HepG2 (cell line): ENCODE data around the gene CA11. TPM values are rescaled to one million over a fixed set of nuclear protein-coding genes. Genes with fewer than 3 reads are reported as not detected.

Experiments used
- AGO2 ChIP-seq: fragments of 200-400 bp; formaldehyde crosslinking; optimal IDR thresholded peaks from 2 replicates; pipeline ENCODE3; 2017; ENCODE audit warnings: mild to moderate bottlenecking, low read depth, low read length, moderate library complexity
- MBD4 ChIP-seq: IDR thresholded peaks from 2 replicates; pipeline ENCODE4 v1.6.1; 2012; ENCODE audit warnings: low read length, inconsistent platforms, borderline replicate concordance
- NR2F1 ChIP-seq, 2 experiments: fragments of 450-650 bp in 1 of 2; formaldehyde crosslinking in 1 of 2; IDR thresholded peaks; 2 replicates each; pipeline versions ENCODE4 v1.5.0 to v1.6.1; 2016 to 2020; ENCODE audit warnings: mild to moderate bottlenecking in 1 of 2, missing compliant biosample characterization in 1 of 2, missing genetic modification reagents in 1 of 2, moderate library complexity in 1 of 2
- PCBP1 ChIP-seq: fragments of 200-400 bp; formaldehyde crosslinking; IDR thresholded peaks from 2 replicates; pipeline ENCODE4 v1.6.1; 2017; ENCODE audit warnings: mild to moderate bottlenecking, low read depth, low read length, borderline replicate concordance
- POLR2A ChIP-seq, 2 experiments: IDR thresholded peaks; 2 replicates each; pipeline ENCODE4 v1.6.1; 2011; ENCODE audit warnings: low read depth in 2 of 2, low read length in 2 of 2, mild to moderate bottlenecking in 1 of 2, moderate library complexity in 1 of 2; ENCODE audit not compliant: insufficient read depth in 1 of 2
- POLR2G ChIP-seq: fragments of 200-400 bp; formaldehyde crosslinking; IDR thresholded peaks from 2 replicates; pipeline ENCODE4 v1.6.1; 2018; ENCODE audit warnings: mild to moderate bottlenecking, low read depth, low read length, moderate library complexity
- PRPF4 ChIP-seq: fragments of 200-400 bp; formaldehyde crosslinking; IDR thresholded peaks from 2 replicates; pipeline ENCODE4 v1.6.1; 2016; ENCODE audit warnings: low read length, low read depth; ENCODE audit not compliant: poor library complexity, severe bottlenecking
- PTBP1 ChIP-seq: fragments of 200-400 bp; formaldehyde crosslinking; IDR thresholded peaks from 2 replicates; pipeline ENCODE4 v1.6.1; 2018; ENCODE audit warnings: low read length, low read depth; ENCODE audit not compliant: poor library complexity, severe bottlenecking
- RBM22 ChIP-seq: fragments of 200-400 bp; formaldehyde crosslinking; optimal IDR thresholded peaks from 2 replicates; pipeline ENCODE3; 2017; ENCODE audit warnings: mild to moderate bottlenecking, low read length, moderate library complexity
- TEAD3 ChIP-seq: optimal IDR thresholded peaks from 2 replicates; pipeline ENCODE3; 2016; ENCODE audit warnings: borderline replicate concordance
- ZFP82 ChIP-seq: sonication (generic); formaldehyde crosslinking; IDR thresholded peaks from 2 replicates; pipeline ENCODE4 v1.5.1; 2020; ENCODE audit warnings: mild to moderate bottlenecking, missing genetic modification reagents, borderline replicate concordance
- ZNF10 ChIP-seq: sonication (generic); formaldehyde crosslinking; IDR thresholded peaks from 2 replicates; pipeline ENCODE4 v1.4.0; 2020; ENCODE audit warnings: mild to moderate bottlenecking, low read depth, missing genetic modification reagents, borderline replicate concordance
- ZNF331 ChIP-seq: sonication (generic); formaldehyde crosslinking; IDR thresholded peaks from 2 replicates; pipeline ENCODE4 v1.4.0; 2020; ENCODE audit warnings: missing genetic modification reagents
- ZNF383 ChIP-seq: sonication (generic); formaldehyde crosslinking; IDR thresholded peaks from 2 replicates; pipeline ENCODE4 v1.4.0; 2020; ENCODE audit warnings: missing genetic modification reagents, mild to moderate bottlenecking, borderline replicate concordance
- ZNF468 ChIP-seq: sonication (generic); formaldehyde crosslinking; IDR thresholded peaks from 2 replicates; pipeline ENCODE4 v1.8.0; 2022; ENCODE audit warnings: mild to moderate bottlenecking, moderate library complexity, missing genetic modification reagents
- ZNF598 ChIP-seq: sonication (generic); formaldehyde crosslinking; IDR thresholded peaks from 2 replicates; pipeline ENCODE4 v1.5.1; 2020; ENCODE audit warnings: mild to moderate bottlenecking, missing genetic modification reagents, borderline replicate concordance
- ZSCAN21 ChIP-seq: sonication (generic); formaldehyde crosslinking; IDR thresholded peaks from 2 replicates; pipeline ENCODE4 v1.8.0; 2022; ENCODE audit warnings: mild to moderate bottlenecking, missing genetic modification reagents, moderate library complexity, borderline replicate concordance
- polyA plus RNA-seq, 8 experiments: library from polyadenylated mRNA; depleted of rRNA in 3 of 8; stranded (reverse) in 7 of 8; unstranded in 1 of 8; fragments of >200 nt; fragmentation: Illumina TruSeq in 4 of 8; extraction: Trizol in 4 of 8; gene quantifications; 2 replicates each; pipeline versions ENCODE4 v1.2.1 to v1.2.3, GENCODE V29; 2011 to 2016; ENCODE audit warnings: low read depth in 4 of 8, missing spikeins in 1 of 8, mixed read lengths in 1 of 8; ENCODE audit not compliant: insufficient read depth in 1 of 8
- total RNA-seq, 5 experiments: library from RNA; depleted of rRNA; stranded (reverse); fragments of >200 nt; fragmentation: Illumina TruSeq; extraction: Trizol; gene quantifications; 2 replicates each; pipeline ENCODE4 v1.2.3, GENCODE V29; 2016; ENCODE audit warnings: low read depth in 1 of 5
- TF ChIP-seq, protein P1 (sequence below): IDR thresholded peaks from 2 replicates; pipeline ENCODE4 v1.6.1; 2012; ENCODE audit warnings: inconsistent platforms
- TF ChIP-seq, protein P2 (sequence below): sonication (generic); formaldehyde crosslinking; IDR thresholded peaks from 2 replicates; pipeline ENCODE4 v1.5.0; 2020; ENCODE audit warnings: mild to moderate bottlenecking, low read depth, missing genetic modification reagents, borderline replicate concordance
- TF ChIP-seq, protein P3 (sequence below): sonication (generic); formaldehyde crosslinking; IDR thresholded peaks from 2 replicates; pipeline ENCODE4 v1.5.1; 2020; ENCODE audit warnings: missing genetic modification reagents, mild to moderate bottlenecking, borderline replicate concordance
- TF ChIP-seq, protein P4 (sequence below): sonication (generic); formaldehyde crosslinking; IDR thresholded peaks from 2 replicates; pipeline ENCODE4 v1.4.0; 2020; ENCODE audit warnings: missing genetic modification reagents, borderline replicate concordance

CA11 gene
- total and polyA plus RNA-seq, 2 of the 13 experiments (the other 11 are each of a cell fraction or from before 2014, with no cell fraction given) = 0.41 to 0.58 TPM

DNA sequence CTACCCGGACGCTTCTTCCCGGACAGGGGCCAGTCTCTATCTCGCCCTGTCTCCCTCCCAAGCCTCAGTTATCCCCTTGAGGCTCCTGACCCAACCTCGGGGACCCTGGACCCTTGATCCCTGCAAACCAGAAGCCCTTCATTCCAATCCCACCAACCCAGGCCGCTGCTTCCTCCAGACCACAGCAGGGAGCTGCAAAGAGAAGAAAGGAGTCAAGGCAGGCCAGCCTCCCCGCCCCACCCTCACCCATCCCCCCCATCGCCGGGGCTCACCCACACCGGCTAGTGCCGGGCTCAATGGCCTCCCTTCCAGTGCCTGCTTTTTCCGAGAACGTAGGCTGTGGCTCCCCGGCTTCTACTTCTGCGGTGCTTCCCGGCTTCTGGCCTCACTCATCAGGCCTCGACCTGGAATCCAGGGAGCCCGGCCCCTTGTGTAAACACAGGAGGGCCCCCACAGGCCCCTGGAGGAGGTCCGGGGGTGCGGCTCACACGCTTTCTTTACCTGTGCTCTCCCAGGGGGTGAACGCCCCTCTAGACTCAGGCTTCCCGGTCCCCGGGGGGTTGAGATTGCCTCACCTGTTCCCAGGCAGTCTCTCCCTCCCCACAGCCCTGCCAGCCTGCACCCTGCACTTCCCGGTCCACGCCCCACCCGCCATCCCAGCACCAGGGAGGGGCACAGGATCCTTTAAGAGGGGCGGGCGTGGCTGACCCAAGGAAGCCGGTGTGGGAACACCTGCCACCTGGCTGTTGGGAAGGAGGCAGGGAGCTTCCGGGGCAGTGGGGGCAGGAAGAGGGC, 31.4 kb downstream of the CA11 start, which contains the start of gene FAM83E (continued):
- 0 out of 2 replicates have a peak, but pooled peaks have one; percentile 36 for TF ChIP-seq MBD4
- no peak for TF ChIP-seq ZFP82 (CRISPR knock-in tag)
- TF ChIP-seq POLR2G = peak; percentile 78
- peak; percentile 29; the same call in 1 of the 2 replicates for TF ChIP-seq PCBP1
- TF ChIP-seq ZNF10 = no peak
- TF ChIP-seq, protein P1, sequence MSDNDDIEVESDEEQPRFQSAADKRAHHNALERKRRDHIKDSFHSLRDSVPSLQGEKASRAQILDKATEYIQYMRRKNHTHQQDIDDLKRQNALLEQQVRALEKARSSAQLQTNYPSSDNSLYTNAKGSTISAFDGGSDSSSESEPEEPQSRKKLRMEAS = 0 out of 2 replicates have a peak, but pooled peaks have one; percentile 3
- TF ChIP-seq ZNF331 (CRISPR knock-in tag) = no peak
- TF ChIP-seq, protein P2, sequence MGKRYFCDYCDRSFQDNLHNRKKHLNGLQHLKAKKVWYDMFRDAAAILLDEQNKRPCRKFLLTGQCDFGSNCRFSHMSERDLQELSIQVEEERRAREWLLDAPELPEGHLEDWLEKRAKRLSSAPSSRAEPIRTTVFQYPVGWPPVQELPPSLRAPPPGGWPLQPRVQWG (CRISPR knock-in tag) = no peak
- TF ChIP-seq ZNF383 = no peak
- TF ChIP-seq, protein P3, sequence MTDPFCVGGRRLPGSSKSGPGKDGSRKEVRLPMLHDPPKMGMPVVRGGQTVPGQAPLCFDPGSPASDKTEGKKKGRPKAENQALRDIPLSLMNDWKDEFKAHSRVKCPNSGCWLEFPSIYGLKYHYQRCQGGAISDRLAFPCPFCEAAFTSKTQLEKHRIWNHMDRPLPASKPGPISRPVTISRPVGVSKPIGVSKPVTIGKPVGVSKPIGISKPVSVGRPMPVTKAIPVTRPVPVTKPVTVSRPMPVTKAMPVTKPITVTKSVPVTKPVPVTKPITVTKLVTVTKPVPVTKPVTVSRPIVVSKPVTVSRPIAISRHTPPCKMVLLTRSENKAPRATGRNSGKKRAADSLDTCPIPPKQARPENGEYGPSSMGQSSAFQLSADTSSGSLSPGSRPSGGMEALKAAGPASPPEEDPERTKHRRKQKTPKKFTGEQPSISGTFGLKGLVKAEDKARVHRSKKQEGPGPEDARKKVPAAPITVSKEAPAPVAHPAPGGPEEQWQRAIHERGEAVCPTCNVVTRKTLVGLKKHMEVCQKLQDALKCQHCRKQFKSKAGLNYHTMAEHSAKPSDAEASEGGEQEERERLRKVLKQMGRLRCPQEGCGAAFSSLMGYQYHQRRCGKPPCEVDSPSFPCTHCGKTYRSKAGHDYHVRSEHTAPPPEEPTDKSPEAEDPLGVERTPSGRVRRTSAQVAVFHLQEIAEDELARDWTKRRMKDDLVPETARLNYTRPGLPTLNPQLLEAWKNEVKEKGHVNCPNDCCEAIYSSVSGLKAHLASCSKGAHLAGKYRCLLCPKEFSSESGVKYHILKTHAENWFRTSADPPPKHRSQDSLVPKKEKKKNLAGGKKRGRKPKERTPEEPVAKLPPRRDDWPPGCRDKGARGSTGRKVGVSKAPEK (CRISPR knock-in tag) = no peak
- TF ChIP-seq AGO2 = peak; percentile 100
- TF ChIP-seq NR2F1 (CRISPR knock-in tag; IDR thresholded peaks at IDR 0.05) = peak in 1 of 2 experiments; percentile 25; a peak in 1 of 4 replicates
- no peak for TF ChIP-seq ZNF468 (CRISPR knock-in tag)
- no peak for TF ChIP-seq TEAD3 (CRISPR knock-in tag)
- peak in 1 of 2 experiments; percentile 37; a peak in 3 of 4 replicates for TF ChIP-seq POLR2A (IDR thresholded peaks at IDR 0.05; ENCODE audit: insufficient read depth in 1 of 2, low read depth in 2 of 2, low read length in 2 of 2)
- TF ChIP-seq PTBP1 = no peak
- no peak for TF ChIP-seq ZSCAN21 (CRISPR knock-in tag)
- TF ChIP-seq PRPF4 = no peak
- TF ChIP-seq, protein P4, sequence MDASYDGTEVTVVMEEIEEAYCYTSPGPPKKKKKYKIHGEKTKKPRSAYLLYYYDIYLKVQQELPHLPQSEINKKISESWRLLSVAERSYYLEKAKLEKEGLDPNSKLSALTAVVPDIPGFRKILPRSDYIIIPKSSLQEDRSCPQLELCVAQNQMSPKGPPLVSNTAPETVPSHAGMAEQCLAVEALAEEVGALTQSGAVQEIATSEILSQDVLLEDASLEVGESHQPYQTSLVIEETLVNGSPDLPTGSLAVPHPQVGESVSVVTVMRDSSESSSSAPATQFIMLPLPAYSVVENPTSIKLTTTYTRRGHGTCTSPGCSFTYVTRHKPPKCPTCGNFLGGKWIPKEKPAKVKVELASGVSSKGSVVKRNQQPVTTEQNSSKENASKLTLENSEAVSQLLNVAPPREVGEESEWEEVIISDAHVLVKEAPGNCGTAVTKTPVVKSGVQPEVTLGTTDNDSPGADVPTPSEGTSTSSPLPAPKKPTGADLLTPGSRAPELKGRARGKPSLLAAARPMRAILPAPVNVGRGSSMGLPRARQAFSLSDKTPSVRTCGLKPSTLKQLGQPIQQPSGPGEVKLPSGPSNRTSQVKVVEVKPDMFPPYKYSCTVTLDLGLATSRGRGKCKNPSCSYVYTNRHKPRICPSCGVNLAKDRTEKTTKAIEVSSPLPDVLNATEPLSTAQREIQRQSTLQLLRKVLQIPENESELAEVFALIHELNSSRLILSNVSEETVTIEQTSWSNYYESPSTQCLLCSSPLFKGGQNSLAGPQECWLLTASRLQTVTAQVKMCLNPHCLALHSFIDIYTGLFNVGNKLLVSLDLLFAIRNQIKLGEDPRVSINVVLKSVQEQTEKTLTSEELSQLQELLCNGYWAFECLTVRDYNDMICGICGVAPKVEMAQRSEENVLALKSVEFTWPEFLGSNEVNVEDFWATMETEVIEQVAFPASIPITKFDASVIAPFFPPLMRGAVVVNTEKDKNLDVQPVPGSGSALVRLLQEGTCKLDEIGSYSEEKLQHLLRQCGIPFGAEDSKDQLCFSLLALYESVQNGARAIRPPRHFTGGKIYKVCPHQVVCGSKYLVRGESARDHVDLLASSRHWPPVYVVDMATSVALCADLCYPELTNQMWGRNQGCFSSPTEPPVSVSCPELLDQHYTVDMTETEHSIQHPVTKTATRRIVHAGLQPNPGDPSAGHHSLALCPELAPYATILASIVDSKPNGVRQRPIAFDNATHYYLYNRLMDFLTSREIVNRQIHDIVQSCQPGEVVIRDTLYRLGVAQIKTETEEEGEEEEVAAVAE (CRISPR knock-in tag) = no peak
- TF ChIP-seq ZNF598 (CRISPR knock-in tag) = no peak
- TF ChIP-seq RBM22 = peak; percentile 98
